GM18499 (cell line): ENCODE measurements around the gene TMEM219.
"Not testable (repeated sequence)": the region's sequence is repeated elsewhere in the genome, so short reads cannot be mapped to it uniquely, and the experiment has no call there.

Source experiments
- ATAC-seq: cut with Tn5 transposase; IDR thresholded peaks from one replicate; pipeline ENCODE4 v1.9.1; 2021; ENCODE audit warnings: moderate number of reproducible peaks; ENCODE audit not compliant: insufficient read depth, unreplicated experiment

Gene TMEM219

DNA sequence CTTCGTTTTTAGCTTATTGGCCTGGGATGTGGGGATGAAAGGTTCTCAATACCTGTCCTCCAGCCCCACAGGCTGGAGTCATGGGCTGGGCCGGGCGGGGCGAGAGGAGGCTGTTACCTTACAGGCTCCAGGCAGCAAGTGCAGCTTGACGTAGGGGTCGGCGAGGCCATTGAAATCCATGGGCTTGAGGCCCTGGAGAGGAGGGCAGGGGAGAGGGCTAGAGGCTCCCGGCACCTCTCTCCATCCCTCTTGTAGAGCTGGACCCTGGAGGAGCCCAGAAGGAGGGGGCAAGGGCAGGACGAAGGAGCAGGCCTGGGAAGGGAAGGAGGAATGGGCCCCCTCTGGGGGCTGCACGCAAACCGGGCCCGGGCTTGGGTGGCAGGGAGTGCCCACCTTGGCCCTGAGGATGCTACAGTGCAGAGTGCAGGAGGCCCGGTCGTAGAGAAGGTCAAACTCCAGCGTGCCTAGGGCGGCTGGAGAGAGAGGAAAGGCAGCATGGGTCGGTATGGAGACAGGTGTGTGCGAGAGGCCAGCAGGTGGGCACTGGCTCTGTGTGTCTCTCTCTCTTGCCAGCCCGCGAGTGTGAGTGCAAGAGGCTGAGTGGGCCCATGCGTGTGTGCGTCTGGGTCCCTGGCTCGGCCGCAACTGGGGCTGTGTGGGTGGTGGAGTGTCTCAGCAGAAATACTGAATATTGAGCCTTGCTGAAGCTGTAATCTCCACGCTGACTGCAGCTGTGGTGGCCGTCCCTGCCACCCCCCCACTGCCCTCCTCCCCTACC is 47.4 kb downstream of the TMEM219 start:
- no peak for ATAC-seq

DNA sequence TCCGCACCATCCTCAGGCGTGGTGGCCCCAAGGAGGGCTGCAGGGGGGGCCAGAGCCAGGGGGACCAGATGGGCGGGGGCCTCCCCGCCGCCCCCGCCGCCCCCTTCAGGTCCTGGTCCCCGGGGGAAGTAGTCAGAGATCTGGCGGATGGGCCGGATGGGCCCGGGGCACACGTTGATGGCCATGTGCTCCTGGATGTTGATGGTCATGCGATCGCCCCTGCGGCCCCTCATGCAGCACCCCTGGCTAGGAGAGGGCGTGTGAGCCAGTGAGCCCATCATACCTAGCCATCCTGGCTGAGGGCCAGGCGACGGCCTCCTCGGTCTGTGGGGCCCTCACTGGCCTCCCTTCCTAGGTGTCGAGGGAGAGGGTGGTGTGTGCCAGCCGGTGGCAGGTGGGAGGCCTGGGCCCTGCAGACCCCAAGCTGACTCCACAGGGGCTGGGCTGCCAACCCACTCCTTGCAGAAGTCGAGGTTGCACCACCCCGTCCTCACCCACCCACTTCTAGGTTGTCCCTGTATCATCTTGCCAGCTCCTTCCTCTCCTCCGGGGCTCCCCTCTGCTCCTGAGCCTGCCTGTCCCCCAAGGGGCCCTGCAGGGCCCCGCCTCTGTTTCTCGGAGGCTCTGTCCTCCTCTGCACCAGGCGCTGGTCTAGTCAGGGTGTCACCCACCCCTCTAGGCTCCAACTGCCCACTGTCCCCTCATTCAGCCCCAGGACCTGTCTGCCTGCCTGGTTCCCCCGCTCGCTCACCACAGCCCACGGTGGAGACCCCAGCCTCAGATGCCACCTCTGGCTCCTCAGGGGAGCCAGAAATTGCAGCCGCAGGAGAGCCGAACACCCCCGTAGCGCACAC is 48.3 kb downstream of the TMEM219 start:
- ATAC-seq = no peak

DNA sequence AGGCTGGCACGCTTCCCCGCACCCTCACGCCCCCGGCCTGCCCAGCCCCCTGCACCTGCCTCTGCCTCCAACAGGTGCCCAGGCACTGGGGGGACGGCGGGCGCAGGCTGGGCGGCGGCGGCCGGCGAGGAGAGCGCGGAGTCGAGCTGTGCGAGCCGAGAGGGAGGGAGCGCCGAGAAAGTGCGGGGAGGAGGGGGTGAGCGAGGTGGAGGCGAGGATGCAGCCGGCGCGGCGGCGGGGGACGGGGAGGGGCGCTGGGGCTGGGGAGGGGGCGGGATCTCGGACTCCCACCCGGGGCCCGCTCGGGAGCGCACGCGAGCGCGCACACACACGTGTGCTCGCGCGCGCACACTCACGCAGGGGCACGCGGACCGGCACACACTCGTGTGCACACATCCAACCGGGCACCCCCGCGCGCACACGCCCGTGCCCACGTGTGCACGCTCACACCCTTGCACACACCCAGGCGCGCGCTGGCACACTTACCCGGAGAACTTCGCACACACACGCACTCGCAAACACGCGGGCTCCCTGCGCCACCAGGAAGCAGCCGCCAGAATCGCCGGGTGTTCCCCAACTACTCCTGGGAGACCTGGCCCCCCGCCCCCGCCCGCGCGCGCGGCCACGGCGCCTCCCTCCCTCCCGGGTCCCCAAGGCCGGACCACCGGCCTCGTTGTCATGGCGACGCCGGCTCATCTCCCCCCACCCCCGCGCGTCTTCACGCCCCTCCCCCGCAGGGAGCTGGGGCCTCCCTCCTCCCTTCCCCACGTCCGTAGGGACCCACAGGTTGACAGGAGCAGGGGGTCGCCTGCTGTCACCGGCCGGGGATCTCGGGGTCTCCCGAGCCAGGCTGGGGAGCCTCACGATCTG is 49.2 kb downstream of the TMEM219 start, which contains the start of gene DOC2A:
Gene DOC2A (minus strand): TSS at position 184 of the 870 bp plus-strand sequence. CDS start 805 bp downstream, outside the sequence.
- no peak for ATAC-seq

DNA sequence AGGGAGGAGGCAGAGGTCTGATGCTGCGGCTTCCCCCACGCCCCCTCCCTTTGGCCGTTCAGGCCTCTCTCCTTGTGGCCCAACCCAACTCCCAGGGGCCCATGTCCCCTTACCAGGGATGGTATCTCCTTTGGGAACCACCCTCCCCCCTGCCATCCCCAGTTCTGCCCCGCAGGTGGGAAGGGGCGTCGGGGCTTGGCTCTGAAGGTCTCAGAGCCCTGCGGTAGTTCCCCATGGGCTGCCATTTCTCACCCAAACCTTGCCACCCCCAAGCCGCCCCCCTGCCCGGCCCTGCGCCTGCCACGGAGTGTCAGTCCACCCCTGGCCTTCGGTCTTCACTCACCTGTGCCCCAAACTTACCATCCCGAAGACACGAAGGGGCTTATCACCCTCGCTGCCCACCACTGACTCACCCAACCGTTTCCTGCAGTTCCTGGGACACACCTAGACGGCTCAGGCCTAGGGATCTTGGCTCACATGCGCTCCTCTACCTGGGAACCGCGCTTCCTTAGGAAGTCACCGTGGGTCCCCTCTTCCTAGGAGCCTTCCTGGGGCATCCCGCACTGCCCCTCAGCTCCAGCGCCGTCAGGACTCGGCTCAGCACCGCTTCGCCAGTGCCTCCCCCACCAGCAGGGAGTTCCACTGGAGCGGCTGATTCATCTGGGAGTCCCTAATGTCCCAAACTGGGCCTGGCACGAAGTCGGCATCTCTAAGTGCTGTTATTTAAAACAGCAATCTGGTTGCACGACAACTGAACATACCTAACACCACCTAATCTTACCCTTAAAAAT is 50.0 kb downstream of the TMEM219 start:
- ATAC-seq = no peak

DNA sequence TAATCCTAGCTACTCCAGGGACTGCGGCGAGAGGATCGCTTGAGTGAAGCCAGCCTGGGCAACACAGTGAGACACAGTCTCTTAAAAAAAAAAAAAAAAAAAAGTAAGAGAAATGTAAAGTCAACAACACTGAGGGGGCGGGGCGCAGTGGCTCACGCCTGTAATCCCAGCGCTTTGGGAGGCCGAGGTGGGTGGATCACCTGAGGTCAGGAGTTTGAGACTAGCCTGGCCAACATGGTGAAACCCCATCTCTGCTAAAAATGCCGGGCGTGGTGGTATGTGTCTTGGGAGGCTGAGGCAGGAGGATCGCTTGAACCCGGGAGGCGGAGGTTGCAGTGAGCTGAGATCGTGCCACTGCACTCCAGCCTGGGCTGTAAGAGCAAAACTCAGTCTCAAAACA is 50.7 kb downstream of the TMEM219 start:
- ATAC-seq = not testable (repeated sequence)

DNA sequence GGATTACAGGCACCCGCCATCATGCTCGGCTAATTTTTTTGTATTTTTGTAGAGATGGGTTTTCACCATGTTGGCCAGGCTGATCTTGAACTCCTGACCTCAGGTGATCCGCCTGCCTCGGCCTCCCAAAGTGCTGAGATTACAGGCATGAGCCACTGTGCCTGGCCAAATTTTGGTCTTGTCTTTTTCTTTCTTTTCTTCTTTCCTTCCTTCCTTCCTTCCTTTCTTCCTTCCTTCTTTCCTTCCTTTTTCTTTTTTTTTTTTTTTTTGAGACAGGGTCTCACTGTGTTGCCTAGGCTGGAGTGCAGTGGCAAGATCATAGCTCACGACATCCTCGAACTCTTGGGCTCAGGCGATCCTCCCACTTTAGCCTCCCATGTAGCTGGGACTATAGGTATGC is 53.6 kb downstream of the TMEM219 start:
- ATAC-seq = not testable (repeated sequence)

DNA sequence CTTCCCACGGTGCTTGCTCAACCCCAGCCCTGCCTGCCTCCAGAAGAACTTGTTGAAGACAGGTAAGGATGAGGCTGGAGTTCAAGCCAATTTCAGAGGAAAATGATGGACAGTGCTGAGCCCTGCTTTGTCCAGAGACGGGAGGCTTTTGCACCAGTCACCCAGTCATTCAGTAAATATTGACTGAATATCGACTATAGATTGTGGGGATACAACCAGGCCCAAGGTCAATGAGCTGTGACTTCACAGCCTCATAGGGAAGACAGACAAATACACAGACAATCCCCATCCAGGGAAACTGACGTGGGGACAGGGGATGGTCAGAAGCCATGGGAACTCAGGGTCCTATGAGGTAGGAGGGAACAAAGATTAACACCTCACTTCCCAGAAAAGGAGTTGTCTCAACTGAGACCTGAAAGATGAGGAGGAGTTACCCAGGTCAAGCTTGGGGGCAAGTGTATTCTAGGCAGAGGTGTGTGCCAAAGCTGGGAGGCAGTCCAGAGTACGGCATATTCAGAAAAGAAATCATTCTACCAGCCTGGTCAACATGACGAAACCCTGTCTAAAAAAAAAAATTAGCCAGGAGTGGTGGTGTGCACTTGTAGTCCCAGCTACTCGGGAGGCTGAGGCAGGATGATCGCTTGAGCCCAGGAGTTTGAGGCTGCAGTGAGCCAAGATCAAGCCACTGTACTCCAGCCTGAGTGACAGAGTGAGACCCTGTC is 54.8 kb downstream of the TMEM219 start:
- no peak for ATAC-seq

DNA sequence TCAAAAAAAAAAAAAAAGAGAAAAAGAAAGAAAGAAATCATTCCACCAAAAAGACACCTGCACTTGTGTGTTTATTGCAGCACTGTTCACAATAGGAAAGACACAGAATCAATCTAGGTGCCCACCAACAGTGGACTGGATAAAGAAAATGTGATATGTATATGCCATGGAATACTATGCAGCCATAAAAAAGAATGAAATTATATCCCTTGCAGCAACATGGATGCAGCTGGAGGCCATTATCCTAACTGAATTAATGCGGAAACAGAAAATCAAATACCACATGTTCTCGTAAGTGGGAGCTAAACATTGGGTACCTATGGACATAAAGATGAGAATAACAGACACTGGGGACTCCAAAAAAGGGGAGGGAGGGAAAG is 55.4 kb downstream of the TMEM219 start:
- ATAC-seq = no peak

DNA sequence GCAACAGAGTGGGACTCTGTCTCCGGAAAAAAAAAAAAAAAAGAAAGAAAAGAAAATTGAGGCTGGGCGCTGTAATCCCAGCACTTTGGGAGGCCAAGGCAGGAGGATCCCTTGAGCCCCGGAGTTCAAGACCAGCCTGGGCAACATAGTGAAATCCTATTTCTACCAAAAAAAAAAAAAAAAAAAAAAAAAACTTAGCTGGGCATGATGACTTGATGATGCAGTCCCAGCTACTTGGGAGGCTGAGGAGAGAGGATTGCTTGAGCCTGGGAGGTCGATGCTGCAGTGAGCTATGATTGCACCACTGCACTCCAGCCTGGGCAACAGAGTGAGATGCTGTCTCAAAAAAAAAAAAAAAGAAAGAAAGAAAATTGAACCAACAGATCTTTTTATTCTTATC is 56.1 kb downstream of the TMEM219 start:
- ATAC-seq = not testable (repeated sequence)

DNA sequence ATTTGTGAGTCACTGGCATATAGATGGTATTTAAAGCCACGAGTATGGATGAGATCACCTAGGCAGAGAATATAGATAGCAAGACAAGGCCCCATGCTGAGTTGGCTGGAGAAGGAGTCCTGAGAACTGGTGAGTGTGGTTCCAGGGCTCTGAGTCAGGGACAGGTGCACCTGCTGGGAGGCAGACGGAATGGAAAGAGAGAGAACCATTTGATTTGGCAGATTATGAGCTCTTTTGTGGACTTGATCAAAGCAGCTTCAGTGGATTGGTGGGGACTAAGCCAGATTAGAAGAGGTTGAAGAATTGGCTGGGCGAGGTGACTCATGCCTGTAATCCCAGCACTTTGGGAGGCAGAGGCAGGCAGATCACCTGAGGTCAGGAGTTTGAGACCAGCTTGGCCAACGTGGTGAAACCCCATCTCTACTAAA is 56.9 kb downstream of the TMEM219 start:
- ATAC-seq = no peak
